LoVo (cell line): ENCODE data around the gene USP30.
"Not testable (repeated sequence)": the region's sequence is repeated elsewhere in the genome, so short reads cannot be mapped to it uniquely, and the experiment has no call there.

Source experiments
- DNase-seq: peaks from one replicate; pipeline ENCODE4 v3.0.0-alpha.2; 2016; ENCODE audit warnings: low spot score

The USP30 gene

GRCh38 chr12:109052414-109053323 lies at the start of gene USP30:
USP30 (plus strand) TSS chr12:109052576; CDS start chr12:109052679, 103 bp downstream.
- DNase-seq: peak; percentile 93

GRCh38 chr12:109004017-109004416 lies 48.4 kb upstream of the USP30 start:
- no peak for DNase-seq

DNA sequence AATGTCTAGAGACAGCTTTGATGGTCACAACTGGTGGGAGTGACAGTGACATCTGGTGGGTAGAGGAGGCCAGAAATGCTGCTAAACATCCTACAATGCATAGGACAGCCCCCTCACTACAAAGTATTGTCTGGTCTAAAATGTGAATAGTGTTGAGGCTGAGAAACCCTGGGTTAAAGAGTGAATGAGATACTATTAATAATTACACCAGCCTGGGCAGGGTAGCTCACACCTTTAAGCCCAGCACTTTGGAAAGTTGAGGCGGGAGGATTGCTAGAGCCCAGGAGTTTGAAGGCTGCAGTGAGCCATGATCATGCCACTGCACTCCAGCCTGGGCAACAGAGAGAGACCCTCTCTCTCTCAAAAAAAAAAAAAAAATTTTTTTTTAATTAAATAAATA lies 42.6 kb upstream of the USP30 start:
- DNase-seq: no peak

- no peak for DNase-seq
These were observed 42.1 kb upstream of the USP30 start for GRCh38 chr12:109010259-109010658.

DNA sequence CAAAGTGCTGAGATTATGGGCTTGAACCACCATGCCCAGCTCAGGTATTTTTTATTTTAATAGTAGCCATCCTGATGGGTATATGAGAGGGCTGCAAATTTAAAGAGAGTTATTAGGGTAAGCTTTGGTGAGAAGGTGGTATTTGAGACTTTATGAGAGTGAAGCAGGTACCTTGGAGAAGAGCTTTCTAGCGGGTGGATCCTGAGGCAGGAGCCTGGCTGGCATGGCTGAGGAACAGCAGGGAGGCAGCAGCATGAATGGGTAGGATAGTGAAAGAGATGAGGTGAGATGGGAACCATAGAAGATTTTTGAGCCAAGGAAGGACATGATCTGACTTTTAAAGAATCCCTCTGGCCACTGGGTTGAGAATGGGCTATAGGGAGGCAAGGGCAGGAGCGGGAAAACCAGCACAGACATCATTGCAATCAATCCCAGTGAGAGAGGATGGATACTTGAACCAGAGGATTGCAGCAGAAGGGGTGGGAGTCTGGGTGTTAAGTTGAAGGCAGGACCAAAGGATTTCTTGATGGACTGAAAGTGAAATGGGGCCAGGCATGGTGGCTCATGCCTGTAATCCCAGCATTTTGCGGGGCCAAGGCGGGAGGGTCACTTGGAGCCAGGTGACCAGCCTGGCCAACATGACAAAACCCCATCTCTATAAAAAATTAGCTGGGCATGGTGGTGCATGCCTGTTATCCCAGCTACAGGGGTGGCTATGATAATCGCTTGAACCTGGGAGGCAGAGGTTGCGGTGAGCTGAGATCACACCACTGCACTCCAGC lies 37.2 kb upstream of the USP30 start:
- no peak for DNase-seq

DNA sequence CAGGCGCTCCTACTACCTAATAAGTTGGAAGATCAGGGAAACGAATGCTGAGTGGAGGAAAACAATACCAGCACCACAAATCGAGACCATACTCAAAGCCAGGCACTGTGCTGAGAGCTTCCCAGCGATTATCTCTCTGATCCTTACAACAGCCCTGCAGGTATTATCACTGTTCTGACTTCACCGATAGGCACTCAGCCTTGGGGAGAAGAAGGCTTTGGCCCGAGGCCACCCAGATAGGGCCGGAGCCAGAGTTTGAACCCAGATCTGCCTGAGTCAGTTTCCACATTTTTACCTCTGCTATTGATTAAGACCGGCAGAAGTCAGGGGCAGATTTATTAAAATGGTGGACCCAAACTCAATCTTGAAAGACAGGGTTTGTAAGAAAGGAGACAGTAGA lies 36.4 kb upstream of the USP30 start:
- DNase-seq: no peak

GRCh38 chr12:109016978-109017377 lies 35.4 kb upstream of the USP30 start:
- no peak for DNase-seq

- no peak for DNase-seq
These were observed 34.1 kb upstream of the USP30 start for GRCh38 chr12:109018296-109018695.

DNA sequence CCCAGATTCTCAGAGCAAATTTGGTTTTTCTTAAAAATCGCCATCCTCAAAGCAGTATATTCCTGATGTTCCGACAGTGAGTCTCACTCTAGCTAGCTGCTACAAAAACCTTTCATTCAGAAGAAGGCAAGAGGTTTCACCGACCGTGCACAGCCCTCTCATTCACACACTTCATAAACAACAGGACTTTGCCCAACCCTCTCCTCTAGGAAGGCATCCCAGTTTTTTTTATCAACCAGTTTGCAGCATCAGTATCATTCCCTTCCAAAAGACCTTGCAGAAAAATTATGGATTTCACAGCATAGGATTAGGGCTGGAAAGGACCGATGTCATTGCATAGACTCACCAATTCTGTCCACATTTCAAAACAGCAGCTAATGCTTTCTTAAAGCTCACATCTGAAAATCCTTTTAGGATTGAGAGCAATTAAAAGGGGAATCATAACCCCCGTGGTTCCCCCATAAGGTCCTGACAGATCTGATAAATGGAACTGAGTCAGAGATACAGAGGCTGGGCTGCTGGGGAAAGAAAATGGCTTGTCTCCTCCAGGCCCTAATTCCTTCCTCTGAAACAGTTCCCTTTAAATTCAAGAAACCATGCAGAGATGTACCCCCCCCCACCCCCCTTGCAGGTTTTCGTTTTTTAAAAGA lies 32.1 kb upstream of the USP30 start:
- no peak for DNase-seq

DNA sequence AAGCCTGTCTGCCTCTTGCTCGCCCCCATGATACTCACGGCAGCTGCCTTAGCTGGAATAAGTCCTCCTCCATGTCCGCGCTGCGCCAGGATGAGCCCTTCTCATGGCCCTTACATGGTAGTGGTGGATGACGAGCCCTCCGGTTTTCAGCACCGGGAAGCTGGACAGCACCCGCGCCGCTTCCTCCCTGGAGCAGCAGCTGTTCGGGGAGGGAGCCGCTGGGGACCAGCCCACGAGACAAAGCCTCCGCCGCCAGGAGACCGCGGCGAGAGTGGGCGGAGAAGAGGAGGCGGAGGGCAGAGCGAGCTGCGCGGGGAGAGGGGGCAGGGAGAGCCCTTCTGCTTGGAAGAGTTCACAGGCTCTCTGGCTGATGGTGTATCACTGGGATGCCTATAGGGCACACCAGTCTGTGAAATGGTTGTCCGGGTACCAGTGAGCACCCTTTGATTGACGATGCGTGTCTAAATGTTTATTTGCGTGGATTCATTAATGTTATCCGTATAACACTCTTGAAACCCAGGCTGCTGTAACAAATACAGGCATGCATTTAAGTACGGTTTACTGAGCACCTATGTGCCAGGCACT lies 31.5 kb upstream of the USP30 start, which contains the start of gene SVOP:
SVOP (minus strand) TSS at position 273 of the 585 bp plus-strand sequence; CDS start at position 73, 200 bp downstream.
- DNase-seq: peak; percentile 85

GRCh38 chr12:109027767-109028166 lies 24.6 kb upstream of the USP30 start:
- DNase-seq: no peak

DNA sequence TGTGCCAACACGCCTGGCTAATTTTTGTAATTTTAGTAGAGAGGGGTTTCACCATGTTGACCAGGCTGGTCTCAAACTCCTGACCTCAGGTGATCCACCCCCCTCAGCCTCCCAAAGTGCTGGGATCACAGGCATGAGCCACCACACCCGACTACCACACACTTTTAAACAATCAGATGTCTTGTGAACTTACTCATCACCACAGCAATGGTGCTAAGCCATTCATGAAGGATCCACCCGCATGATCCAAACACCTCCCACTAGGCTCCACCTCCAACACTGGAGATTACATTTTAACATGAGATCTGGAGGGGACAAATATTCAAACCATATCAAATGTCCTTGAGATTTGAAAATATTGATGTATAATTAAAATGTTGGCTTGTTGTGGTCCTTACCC lies 23.8 kb upstream of the USP30 start:
- not testable (repeated sequence) for DNase-seq

DNA sequence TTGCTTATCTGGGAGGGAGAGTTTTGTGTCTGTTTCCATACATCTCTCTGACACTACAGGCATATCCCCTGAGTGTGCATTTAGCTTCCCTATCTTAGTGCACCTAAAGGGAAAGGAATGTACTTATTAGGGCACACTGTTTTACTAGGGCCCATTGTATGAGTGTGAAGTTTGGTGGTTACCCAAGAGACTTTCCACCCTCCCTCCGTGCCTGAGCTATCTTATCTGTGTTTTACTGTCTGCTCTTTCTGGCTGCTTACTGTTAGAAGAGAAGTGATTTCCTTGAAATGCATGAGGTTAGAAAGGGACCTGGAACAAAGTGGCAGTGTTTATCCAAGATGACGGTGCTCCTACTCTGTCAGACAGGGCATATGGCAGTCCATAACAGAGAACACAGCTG lies 23.0 kb upstream of the USP30 start:
- DNase-seq: no peak

DNA sequence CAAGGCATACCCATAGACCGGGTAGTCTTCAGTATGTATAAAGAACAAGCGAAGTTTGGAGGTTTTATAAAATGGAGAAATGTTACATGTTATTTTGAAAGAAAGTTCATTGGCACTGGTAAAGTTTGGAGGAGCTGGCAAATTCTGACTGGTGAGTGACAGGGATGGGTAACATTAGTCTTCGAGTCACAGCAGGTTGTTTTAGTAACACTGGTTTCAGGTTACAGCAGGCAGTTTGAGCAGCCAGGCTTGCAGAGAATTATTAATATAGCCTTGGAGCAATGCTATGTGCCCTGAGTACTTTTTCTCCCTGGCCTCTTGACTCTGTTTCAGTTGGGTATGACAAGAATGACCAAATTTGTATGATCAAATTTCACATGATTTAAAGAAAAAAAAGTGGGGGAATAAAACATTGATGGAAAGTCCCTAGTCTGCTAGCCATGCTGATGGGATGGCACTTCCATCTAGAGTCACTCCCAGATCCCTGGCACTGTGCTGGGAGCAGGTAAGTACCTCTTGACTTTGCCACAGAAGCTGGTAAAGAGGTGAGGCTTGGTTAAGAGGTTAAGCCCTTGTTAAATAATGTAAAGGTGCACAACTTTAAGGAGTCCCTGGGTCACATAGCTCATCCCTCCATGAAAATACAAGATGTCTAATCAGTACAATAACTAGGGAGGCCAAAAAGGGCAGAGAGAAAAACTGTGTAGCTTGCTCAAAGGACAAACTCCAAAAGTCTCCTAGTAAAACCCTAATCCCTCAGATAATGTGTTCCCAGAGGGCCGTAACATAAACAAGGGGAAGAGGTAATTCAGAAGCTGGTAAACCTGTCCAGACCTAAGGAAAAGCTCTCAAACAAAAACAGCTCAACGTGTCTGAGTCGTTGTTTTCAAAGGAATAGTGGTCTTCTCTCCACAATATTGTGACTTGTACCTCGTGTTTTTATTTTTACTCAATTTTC lies 18.9 kb upstream of the USP30 start:
- no peak for DNase-seq

DNA sequence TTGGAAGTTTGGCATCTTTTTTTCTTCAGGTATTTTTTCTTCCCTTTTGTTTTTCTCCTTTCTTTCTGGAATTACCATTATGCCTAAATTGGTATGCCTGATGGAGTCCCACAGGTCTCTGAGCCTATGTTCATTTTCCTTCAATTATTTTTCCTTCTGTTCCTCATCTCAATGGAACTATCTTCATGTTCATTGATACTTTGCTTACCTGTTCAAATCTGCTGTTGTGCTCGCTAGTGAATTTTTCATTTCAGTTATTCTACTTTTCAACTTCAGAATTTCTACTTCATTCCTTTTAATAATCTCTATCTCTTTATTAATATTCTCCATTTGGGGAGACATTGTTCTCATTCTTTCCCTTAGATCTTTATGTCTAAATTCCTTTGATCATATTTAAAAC lies 15.4 kb upstream of the USP30 start:
- DNase-seq: no peak

DNA sequence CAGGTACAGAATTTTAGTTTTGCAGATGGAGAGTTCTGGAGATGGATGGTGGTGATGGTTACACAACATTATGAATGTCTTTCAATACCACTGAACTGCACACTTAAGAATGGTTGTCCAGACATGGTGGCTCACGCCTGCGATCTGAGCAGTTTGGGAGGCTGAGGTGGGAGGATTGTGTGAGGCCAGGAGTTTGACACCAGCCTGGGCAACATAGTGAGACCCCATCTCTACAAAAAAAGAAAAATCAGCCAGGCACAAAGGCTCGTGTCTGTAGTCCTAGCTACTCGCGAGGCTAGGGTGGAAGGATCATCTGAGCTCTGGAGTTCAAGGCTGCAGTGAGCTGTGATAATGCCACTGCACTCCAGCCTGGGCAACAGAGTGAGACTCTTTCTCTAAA lies 8.1 kb upstream of the USP30 start:
- no peak for DNase-seq

GRCh38 chr12:109047081-109047805 lies 5.1 kb upstream of the USP30 start:
- DNase-seq: no peak

DNA sequence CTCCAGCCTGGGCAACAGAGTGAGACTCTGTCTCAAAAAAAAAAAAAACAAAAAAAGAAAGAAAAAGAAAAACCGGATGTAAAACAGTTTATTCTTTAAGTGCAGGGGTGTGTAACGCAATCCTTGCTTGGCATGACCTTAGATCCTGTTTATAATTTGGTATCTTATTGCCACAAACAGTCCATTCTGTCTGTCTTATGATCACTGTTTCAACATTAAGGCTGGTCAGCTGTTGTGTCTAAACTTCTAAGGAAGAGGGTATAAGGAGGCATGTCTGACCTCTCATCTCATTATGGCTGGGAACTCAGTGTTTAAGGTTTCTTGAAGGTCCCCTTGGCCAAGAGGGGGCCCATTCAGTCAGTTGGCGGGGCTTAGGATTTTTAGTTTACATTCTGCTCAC lies 3.7 kb upstream of the USP30 start:
- DNase-seq: not testable (repeated sequence)

GRCh38 chr12:109049794-109050193 lies 2.6 kb upstream of the USP30 start:
- not testable (repeated sequence) for DNase-seq

- no peak for DNase-seq
These were observed 321 bp upstream of the USP30 start for GRCh38 chr12:109052097-109052413.
